Loucy (cell line): ENCODE data around the gene PRKCZ.

Source experiments
- EZH2phosphoT487 ChIP-seq: fragments of 200-600 bp; IDR thresholded peaks from 2 replicates; pipeline ENCODE4 v1.6.1; 2018; ENCODE audit warnings: antibody characterized with exemption, mild to moderate bottlenecking, moderate library complexity, borderline replicate concordance
- TF ChIP-seq, protein P1 (sequence below): fragments of 200-600 bp; sonication (generic); conservative IDR thresholded peaks from 2 replicates; pipeline ENCODE4 v1.5.1; 2014; ENCODE audit warnings: mild to moderate bottlenecking, antibody characterized with exemption, low read length

DNA sequence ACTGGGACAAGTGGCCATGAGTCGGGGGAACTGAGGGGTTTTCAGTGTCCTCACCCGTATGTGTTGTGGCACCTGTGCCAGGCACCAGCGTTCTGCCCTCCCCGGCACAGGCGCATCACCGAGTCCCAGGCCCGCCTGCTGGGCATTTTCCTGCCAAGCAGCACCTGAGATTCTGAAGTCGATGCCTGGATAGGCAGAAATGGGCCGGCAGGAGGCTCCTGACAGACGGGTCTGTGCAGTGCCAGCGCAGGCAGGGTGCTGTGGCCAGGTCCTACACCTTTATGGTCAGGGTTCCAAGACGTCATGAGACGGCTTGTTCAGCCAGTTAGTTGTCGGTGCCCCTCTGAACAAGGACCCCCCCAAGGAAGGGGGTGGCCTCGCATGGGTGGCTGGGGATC, 133.7 kb downstream of the PRKCZ start:
- TF ChIP-seq, protein P1, sequence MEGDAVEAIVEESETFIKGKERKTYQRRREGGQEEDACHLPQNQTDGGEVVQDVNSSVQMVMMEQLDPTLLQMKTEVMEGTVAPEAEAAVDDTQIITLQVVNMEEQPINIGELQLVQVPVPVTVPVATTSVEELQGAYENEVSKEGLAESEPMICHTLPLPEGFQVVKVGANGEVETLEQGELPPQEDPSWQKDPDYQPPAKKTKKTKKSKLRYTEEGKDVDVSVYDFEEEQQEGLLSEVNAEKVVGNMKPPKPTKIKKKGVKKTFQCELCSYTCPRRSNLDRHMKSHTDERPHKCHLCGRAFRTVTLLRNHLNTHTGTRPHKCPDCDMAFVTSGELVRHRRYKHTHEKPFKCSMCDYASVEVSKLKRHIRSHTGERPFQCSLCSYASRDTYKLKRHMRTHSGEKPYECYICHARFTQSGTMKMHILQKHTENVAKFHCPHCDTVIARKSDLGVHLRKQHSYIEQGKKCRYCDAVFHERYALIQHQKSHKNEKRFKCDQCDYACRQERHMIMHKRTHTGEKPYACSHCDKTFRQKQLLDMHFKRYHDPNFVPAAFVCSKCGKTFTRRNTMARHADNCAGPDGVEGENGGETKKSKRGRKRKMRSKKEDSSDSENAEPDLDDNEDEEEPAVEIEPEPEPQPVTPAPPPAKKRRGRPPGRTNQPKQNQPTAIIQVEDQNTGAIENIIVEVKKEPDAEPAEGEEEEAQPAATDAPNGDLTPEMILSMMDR, result no peak
- no peak for TF ChIP-seq EZH2phosphoT487
